CD4-positive, CD25-positive, alpha-beta regulatory T cell (primary cell): ENCODE measurements around the gene CYS1. TPM values are rescaled to one million over a fixed set of nuclear protein-coding genes. Genes with fewer than 3 reads are reported as not detected.
"Not testable (repeated sequence)": the region's sequence is repeated elsewhere in the genome, so short reads cannot be mapped to it uniquely, and the experiment has no call there.

ENCODE experiments used
- ATAC-seq, 2 donors: fragments of 150-1000 bp; cut with Tn5 transposase; one replicate each; pipeline ENCODE4 v1.10.0; 2021; ENCODE audit warnings: low read depth in 2 of 2, moderate number of reproducible peaks in 2 of 2, moderate library complexity in 1 of 2
- DNase-seq, 3 donors: peaks; one replicate each; pipeline versions ENCODE4 v3.0.0 to v3.0.0-alpha.2; 2012 to 2022; ENCODE audit warnings: mixed read lengths in 1 of 3
- H3K27ac ChIP-seq: one replicate; pipeline ENCODE4 v1.7.0; 2013; ENCODE audit warnings: mild to moderate bottlenecking, low read length; ENCODE audit not compliant: insufficient read depth, poor library complexity, severe bottlenecking
- H3K27me3 ChIP-seq: one replicate; pipeline ENCODE4 v1.7.0; 2013; ENCODE audit warnings: low read length; ENCODE audit not compliant: control insufficient read depth, insufficient read depth
- H3K36me3 ChIP-seq: one replicate; pipeline ENCODE4 v1.7.0; 2013; ENCODE audit warnings: mild to moderate bottlenecking, low read length, moderate library complexity; ENCODE audit not compliant: control insufficient read depth, insufficient read depth
- H3K4me1 ChIP-seq: 2 replicates; pipeline ENCODE4 v1.7.0; 2013; ENCODE audit warnings: mild to moderate bottlenecking, low read length; ENCODE audit not compliant: insufficient read depth, control insufficient read depth, poor library complexity, severe bottlenecking
- H3K4me3 ChIP-seq: one replicate; pipeline ENCODE4 v1.7.0; 2013; ENCODE audit warnings: low read depth, mild to moderate bottlenecking, low read length, moderate library complexity
- H3K9me3 ChIP-seq, 2 experiments: 1 replicate in 1 of 2; 2 replicates in 1 of 2; pipeline ENCODE4 v1.7.0; 2013; ENCODE audit warnings: low read length in 2 of 2, mild to moderate bottlenecking in 1 of 2, moderate library complexity in 1 of 2; ENCODE audit not compliant: control insufficient read depth in 2 of 2
- H3K27ac Mint-ChIP-seq, 3 donors: one replicate each; pipeline ENCODE4 v1.8.0; 2020 to 2022; ENCODE audit warnings: mild to moderate bottlenecking in 3 of 3, mixed read lengths in 3 of 3, moderate library complexity in 2 of 3
- H3K27me3 Mint-ChIP-seq: one replicate; pipeline ENCODE4 v1.8.0; 2022; ENCODE audit warnings: mild to moderate bottlenecking, mixed read lengths
- H3K36me3 Mint-ChIP-seq: one replicate; pipeline ENCODE4 v1.8.0; 2020; ENCODE audit warnings: mixed read lengths
- H3K4me1 Mint-ChIP-seq, 4 donors: one replicate each; pipeline ENCODE4 v1.8.0; 2020 to 2022; ENCODE audit warnings: mixed read lengths in 4 of 4, mild to moderate bottlenecking in 1 of 4
- H3K4me3 Mint-ChIP-seq, 4 donors: one replicate each; pipeline ENCODE4 v1.8.0; 2020 to 2022; ENCODE audit warnings: mild to moderate bottlenecking in 4 of 4, mixed read lengths in 4 of 4, moderate library complexity in 3 of 4
- H3K9me3 Mint-ChIP-seq, 7 donors: one replicate each; pipeline ENCODE4 v1.8.0; 2020 to 2022; ENCODE audit warnings: mixed read lengths in 7 of 7, mild to moderate bottlenecking in 3 of 7, moderate library complexity in 2 of 7
- polyA plus RNA-seq, 4 donors: library from polyadenylated mRNA; unstranded; fragments of 300-500 nt; fragmentation: Illumina TruSeq; gene quantifications; one replicate each; pipeline ENCODE4 v1.2.3, GENCODE V29; 2021
- total RNA-seq: library from RNA; stranded (reverse); gene quantifications from one replicate; pipeline ENCODE4 v1.2.3, GENCODE V29; 2022

Gene CYS1
- total and polyA plus RNA-seq, 5 donors from 2014 or later, result not detected

GRCh38 chr2:10122500-10123280 lies 42.5 kb upstream of the CYS1 start, which contains the start of gene RRM2:
Gene RRM2 (plus strand): TSS chr2:10122739. CDS start chr2:10122799, 60 bp downstream.
- peak within 1 kb of the TSS; percentile 83 for H3K27ac ChIP-seq
- H3K4me1 ChIP-seq, result peaks cover 64% of the 10 kb centered on the region
- Mint-ChIP-seq H3K4me1 (peaks cover 17 to 70% (median 43%) of the 10 kb centered on the region in 4 donors), H3K9me3 (peaks cover 0 to 1% (median 0%) of the 10 kb centered on the region in 7 donors), H3K27me3 (peaks cover 6% of the 10 kb centered on the region), H3K27ac (peak within 1 kb of the TSS; percentile 7 to 73 (median 62)), H3K4me3 (peak within 1 kb of the TSS; percentile 95 to 99 (median 97)), H3K36me3 (no peaks in the 10 kb centered on the region)
- ATAC-seq, result peak; percentile 81 to 82
- DNase-seq, result peak; percentile 85 to 96 (median 88)
- no peaks in the 10 kb centered on the region for H3K27me3 ChIP-seq
- H3K36me3 ChIP-seq, result no peaks in the 10 kb centered on the region
- peak within 1 kb of the TSS; percentile 66 for H3K4me3 ChIP-seq
- H3K9me3 ChIP-seq, result no peaks in the 10 kb centered on the region

GRCh38 chr2:10120877-10121574 lies 40.8 kb upstream of the CYS1 start:
- H3K27ac Mint-ChIP-seq, result peak overlapping the region; percentile 76 to 92 (median 77)
- H3K36me3 Mint-ChIP-seq, result no peaks in the 10 kb centered on the region
- H3K9me3 Mint-ChIP-seq, result peaks cover 0 to 1% (median 0%) of the 10 kb centered on the region in 7 donors
- no peaks in the 10 kb centered on the region for H3K27me3 ChIP-seq
- H3K9me3 ChIP-seq, result no peaks in the 10 kb centered on the region
- H3K36me3 ChIP-seq, result no peaks in the 10 kb centered on the region
- ATAC-seq (no peak), DNase-seq (peak in 1 of 3 donors; percentile 39)
- peak overlapping the region; percentile 95 to 99 (median 97) for H3K4me3 Mint-ChIP-seq
- peaks cover 6% of the 10 kb centered on the region for H3K27me3 Mint-ChIP-seq
- H3K4me3 ChIP-seq, result peak overlapping the region; percentile 61
- H3K4me1 ChIP-seq, result peaks cover 56% of the 10 kb centered on the region
- peak overlapping the region; percentile 83 for H3K27ac ChIP-seq
- peaks cover 17 to 60% (median 37%) of the 10 kb centered on the region in 4 donors for H3K4me1 Mint-ChIP-seq

GRCh38 chr2:10120158-10120876 lies 40.1 kb upstream of the CYS1 start:
- Histone ChIP-seq H3K4me1 (peaks cover 49% of the 10 kb centered on the region), H3K9me3 (no peaks in the 10 kb centered on the region), H3K27me3 (no peaks in the 10 kb centered on the region), H3K36me3 (no peaks in the 10 kb centered on the region), H3K4me3 (peak overlapping the region; percentile 61), H3K27ac (peak overlapping the region; percentile 83)
- H3K36me3 Mint-ChIP-seq, result no peaks in the 10 kb centered on the region
- peaks cover 17 to 55% (median 31%) of the 10 kb centered on the region in 4 donors for H3K4me1 Mint-ChIP-seq
- DNase-seq (peak; percentile 87 to 97 (median 89)), ATAC-seq (peak; percentile 75 to 80)
- peaks cover 6% of the 10 kb centered on the region for H3K27me3 Mint-ChIP-seq
- H3K27ac Mint-ChIP-seq, result peak overlapping the region; percentile 89 to 98 (median 92)
- peaks cover 0 to 1% (median 0%) of the 10 kb centered on the region in 7 donors for H3K9me3 Mint-ChIP-seq
- H3K4me3 Mint-ChIP-seq, result peak overlapping the region; percentile 95 to 99 (median 97)

GRCh38 chr2:10119601-10120157 lies 39.5 kb upstream of the CYS1 start:
- DNase-seq, result no peak
- H3K4me1 Mint-ChIP-seq, result peaks cover 17 to 48% (median 26%) of the 10 kb centered on the region in 4 donors
- Histone ChIP-seq H3K27me3 (no peaks in the 10 kb centered on the region), H3K4me3 (no peak overlapping the region), H3K9me3 (no peaks in the 10 kb centered on the region), H3K4me1 (peaks cover 42% of the 10 kb centered on the region), H3K27ac (peak overlapping the region; percentile 83), H3K36me3 (no peaks in the 10 kb centered on the region)
- H3K9me3 Mint-ChIP-seq, result no peaks in the 10 kb centered on the region
- H3K4me3 Mint-ChIP-seq, result peak overlapping the region; percentile 95 to 99 (median 96)
- peaks cover 6% of the 10 kb centered on the region for H3K27me3 Mint-ChIP-seq
- ATAC-seq, result no peak
- H3K36me3 Mint-ChIP-seq, result no peaks in the 10 kb centered on the region
- peak overlapping the region; percentile 14 to 98 (median 92) for H3K27ac Mint-ChIP-seq

- H3K36me3 Mint-ChIP-seq, result no peaks in the 10 kb centered on the region
- H3K4me1 Mint-ChIP-seq, result peaks cover 13 to 43% (median 21%) of the 10 kb centered on the region in 4 donors
- no peak overlapping the region for H3K4me3 ChIP-seq
- no peak for DNase-seq
- H3K27me3 Mint-ChIP-seq, result peaks cover 6% of the 10 kb centered on the region
- H3K27ac ChIP-seq, result no peak overlapping the region
- no peaks in the 10 kb centered on the region for H3K27me3 ChIP-seq
- no peak overlapping the region for H3K27ac Mint-ChIP-seq
- peak overlapping the region; percentile 19 to 95 (median 64) for H3K4me3 Mint-ChIP-seq
- no peaks in the 10 kb centered on the region for H3K9me3 ChIP-seq
- no peak for ATAC-seq
- H3K9me3 Mint-ChIP-seq, result no peaks in the 10 kb centered on the region
- peaks cover 36% of the 10 kb centered on the region for H3K4me1 ChIP-seq
- no peaks in the 10 kb centered on the region for H3K36me3 ChIP-seq
Observed at GRCh38 chr2:10119027-10119325, 38.8 kb upstream of the CYS1 start.

GRCh38 chr2:10109311-10109710 lies 29.1 kb upstream of the CYS1 start:
- H3K27me3 ChIP-seq, result no peaks in the 10 kb centered on the region
- no peaks in the 10 kb centered on the region for H3K9me3 ChIP-seq
- no peaks in the 10 kb centered on the region for H3K4me1 ChIP-seq
- Mint-ChIP-seq H3K4me1 (peaks cover 0 to 4% (median 0%) of the 10 kb centered on the region in 4 donors), H3K27ac (no peak overlapping the region), H3K9me3 (peaks cover 0 to 8% (median 2%) of the 10 kb centered on the region in 7 donors), H3K27me3 (no peaks in the 10 kb centered on the region), H3K36me3 (no peaks in the 10 kb centered on the region), H3K4me3 (no peak overlapping the region)
- H3K27ac ChIP-seq, result no peak overlapping the region
- no peaks in the 10 kb centered on the region for H3K36me3 ChIP-seq
- ATAC-seq (no peak), DNase-seq (no peak)
- no peak overlapping the region for H3K4me3 ChIP-seq

GRCh38 chr2:10104906-10105305 lies 24.7 kb upstream of the CYS1 start:
- ATAC-seq, result not testable (repeated sequence)

More at GRCh38 chr2:10104906-10105305, 24.7 kb upstream of the CYS1 start:
- H3K4me1 ChIP-seq, H3K4me3 Mint-ChIP-seq, H3K27ac ChIP-seq, H3K27me3 ChIP-seq, H3K9me3 ChIP-seq, H3K27ac Mint-ChIP-seq, H3K4me3 ChIP-seq, H3K36me3 ChIP-seq, H3K27me3 Mint-ChIP-seq, H3K9me3 Mint-ChIP-seq, DNase-seq, H3K36me3 Mint-ChIP-seq, H3K4me1 Mint-ChIP-seq: not testable (repeated sequence)
